ENCODE data around the gene SYT8.

GRCh38 chr11:1814691-1815090 is 20.1 kb upstream of the SYT8 start:
- no peak for TF ChIP-seq CTCF (IDR thresholded peaks at IDR 0.05)
- no peak for TF ChIP-seq POLR2A (IDR thresholded peaks at IDR 0.05)
